ENCODE data around the gene RBMS2.

GRCh38 chr12:56589783-56590182 lies 68.2 kb downstream of the RBMS2 start:
- TF ChIP-seq POLR2A (IDR thresholded peaks at IDR 0.05) (no peak), CTCF (IDR thresholded peaks at IDR 0.05) (no peak), POLR2AphosphoS5 (IDR thresholded peaks at IDR 0.05; ENCODE audit: insufficient read depth in 1 of 2, low read depth in 1 of 2) (no peak)

All from vagina (tissue), 2 donors.